ENCODE results near the gene SORCS1.

Gene SORCS1

GRCh38 chr10:106582291-106582690, 582.2 kb downstream of the SORCS1 start (continued):
- TF ChIP-seq, protein P1, sequence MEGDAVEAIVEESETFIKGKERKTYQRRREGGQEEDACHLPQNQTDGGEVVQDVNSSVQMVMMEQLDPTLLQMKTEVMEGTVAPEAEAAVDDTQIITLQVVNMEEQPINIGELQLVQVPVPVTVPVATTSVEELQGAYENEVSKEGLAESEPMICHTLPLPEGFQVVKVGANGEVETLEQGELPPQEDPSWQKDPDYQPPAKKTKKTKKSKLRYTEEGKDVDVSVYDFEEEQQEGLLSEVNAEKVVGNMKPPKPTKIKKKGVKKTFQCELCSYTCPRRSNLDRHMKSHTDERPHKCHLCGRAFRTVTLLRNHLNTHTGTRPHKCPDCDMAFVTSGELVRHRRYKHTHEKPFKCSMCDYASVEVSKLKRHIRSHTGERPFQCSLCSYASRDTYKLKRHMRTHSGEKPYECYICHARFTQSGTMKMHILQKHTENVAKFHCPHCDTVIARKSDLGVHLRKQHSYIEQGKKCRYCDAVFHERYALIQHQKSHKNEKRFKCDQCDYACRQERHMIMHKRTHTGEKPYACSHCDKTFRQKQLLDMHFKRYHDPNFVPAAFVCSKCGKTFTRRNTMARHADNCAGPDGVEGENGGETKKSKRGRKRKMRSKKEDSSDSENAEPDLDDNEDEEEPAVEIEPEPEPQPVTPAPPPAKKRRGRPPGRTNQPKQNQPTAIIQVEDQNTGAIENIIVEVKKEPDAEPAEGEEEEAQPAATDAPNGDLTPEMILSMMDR (tag by site-specific recombination; IDR thresholded peaks at IDR 0.05) = no peak
- TF ChIP-seq KLF9 (tag by site-specific recombination; IDR thresholded peaks at IDR 0.05; ENCODE audit: low read depth) (no peak), EGR2 (tag by site-specific recombination; IDR thresholded peaks at IDR 0.05; ENCODE audit: low read depth) (no peak)
- TF ChIP-seq, protein P2, sequence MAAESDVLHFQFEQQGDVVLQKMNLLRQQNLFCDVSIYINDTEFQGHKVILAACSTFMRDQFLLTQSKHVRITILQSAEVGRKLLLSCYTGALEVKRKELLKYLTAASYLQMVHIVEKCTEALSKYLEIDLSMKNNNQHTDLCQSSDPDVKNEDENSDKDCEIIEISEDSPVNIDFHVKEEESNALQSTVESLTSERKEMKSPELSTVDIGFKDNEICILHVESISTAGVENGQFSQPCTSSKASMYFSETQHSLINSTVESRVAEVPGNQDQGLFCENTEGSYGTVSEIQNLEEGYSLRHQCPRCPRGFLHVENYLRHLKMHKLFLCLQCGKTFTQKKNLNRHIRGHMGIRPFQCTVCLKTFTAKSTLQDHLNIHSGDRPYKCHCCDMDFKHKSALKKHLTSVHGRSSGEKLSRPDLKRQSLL (tag by site-specific recombination; IDR thresholded peaks at IDR 0.05) = no peak

DNA sequence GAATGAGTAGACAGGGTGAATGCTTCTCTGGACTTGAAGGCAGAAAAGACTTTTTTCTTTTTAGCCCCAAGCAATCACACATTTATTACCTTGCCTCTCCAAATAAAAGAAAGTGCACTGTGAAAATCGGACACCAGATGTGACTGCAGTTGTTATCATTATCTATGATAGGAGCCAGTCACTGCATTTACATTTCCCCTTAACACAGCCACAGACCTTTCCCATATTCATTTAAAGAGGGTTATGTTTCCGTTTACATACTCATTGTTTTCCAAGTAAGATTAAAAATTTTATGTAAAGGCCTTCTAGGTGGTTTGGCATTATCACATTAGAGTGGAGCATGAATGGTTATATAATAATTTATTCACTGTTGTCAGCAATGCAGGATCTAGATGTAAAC, 586.8 kb downstream of the SORCS1 start:
- no peak overlapping the region for H3K4me3 ChIP-seq (ENCODE audit: low read depth, low read length)
- ChIA-PET POLR2A (no interaction called here), CTCF (no interaction called here)
- TF ChIP-seq, protein P3, sequence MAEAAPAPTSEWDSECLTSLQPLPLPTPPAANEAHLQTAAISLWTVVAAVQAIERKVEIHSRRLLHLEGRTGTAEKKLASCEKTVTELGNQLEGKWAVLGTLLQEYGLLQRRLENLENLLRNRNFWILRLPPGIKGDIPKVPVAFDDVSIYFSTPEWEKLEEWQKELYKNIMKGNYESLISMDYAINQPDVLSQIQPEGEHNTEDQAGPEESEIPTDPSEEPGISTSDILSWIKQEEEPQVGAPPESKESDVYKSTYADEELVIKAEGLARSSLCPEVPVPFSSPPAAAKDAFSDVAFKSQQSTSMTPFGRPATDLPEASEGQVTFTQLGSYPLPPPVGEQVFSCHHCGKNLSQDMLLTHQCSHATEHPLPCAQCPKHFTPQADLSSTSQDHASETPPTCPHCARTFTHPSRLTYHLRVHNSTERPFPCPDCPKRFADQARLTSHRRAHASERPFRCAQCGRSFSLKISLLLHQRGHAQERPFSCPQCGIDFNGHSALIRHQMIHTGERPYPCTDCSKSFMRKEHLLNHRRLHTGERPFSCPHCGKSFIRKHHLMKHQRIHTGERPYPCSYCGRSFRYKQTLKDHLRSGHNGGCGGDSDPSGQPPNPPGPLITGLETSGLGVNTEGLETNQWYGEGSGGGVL (tag by site-specific recombination; IDR thresholded peaks at IDR 0.05) = no peak
- TF ChIP-seq ZNF211 (tag by site-specific recombination; IDR thresholded peaks at IDR 0.05; ENCODE audit: low read depth) (no peak), ZNF658 (tag by site-specific recombination; IDR thresholded peaks at IDR 0.05) (no peak)
- H3K4me1 ChIP-seq (ENCODE audit: control insufficient read depth, insufficient read depth, low read length) = peaks cover 9% of the 10 kb centered on the region
- H3K9me3 ChIP-seq (ENCODE audit: control insufficient read depth, insufficient read depth, low read depth, low read length) = no peaks in the 10 kb centered on the region
- no peaks in the 10 kb centered on the region for H3K36me3 ChIP-seq (ENCODE audit: control insufficient read depth in 2 of 2, insufficient read depth in 1 of 2, low read length in 2 of 2)
- 0 out of 2 replicates have a peak overlapping the region, but pooled peaks have one; percentile 24 for H3K27ac ChIP-seq (ENCODE audit: extremely low read depth, low read depth, low read length)

- TF ChIP-seq PRDM1 (tag by site-specific recombination; IDR thresholded peaks at IDR 0.05) (0 out of 2 replicates have a peak, but pooled peaks have one; percentile 17), ZNF610 (tag by site-specific recombination; IDR thresholded peaks at IDR 0.05; ENCODE audit: borderline replicate concordance) (no peak), ZNF621 (tag by site-specific recombination; IDR thresholded peaks at IDR 0.05) (no peak), TRIM28 (IDR thresholded peaks at IDR 0.05; ENCODE audit: borderline replicate concordance, low read length) (peak; percentile 47; the same call in 1 of the 2 replicates), ZNF214 (tag by site-specific recombination; IDR thresholded peaks at IDR 0.05; ENCODE audit: borderline replicate concordance) (no peak)
- TF ChIP-seq, protein P4, sequence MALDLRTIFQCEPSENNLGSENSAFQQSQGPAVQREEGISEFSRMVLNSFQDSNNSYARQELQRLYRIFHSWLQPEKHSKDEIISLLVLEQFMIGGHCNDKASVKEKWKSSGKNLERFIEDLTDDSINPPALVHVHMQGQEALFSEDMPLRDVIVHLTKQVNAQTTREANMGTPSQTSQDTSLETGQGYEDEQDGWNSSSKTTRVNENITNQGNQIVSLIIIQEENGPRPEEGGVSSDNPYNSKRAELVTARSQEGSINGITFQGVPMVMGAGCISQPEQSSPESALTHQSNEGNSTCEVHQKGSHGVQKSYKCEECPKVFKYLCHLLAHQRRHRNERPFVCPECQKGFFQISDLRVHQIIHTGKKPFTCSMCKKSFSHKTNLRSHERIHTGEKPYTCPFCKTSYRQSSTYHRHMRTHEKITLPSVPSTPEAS (tag by site-specific recombination; IDR thresholded peaks at IDR 0.05) = no peak
- ChIA-PET POLR2A (no interaction called here), CTCF (interaction anchor here (0.6 to 1.0 kb wide), 2 partner anchors 9 to 24 kb away, joined by 4 read pairs; no protein-coding TSS in a partner anchor)
- 0 out of 2 replicates have a peak overlapping the region, but pooled peaks have one; percentile 24 for H3K27ac ChIP-seq (ENCODE audit: extremely low read depth, low read depth, low read length)
- H3K4me3 ChIP-seq (ENCODE audit: low read depth, low read length) = no peak overlapping the region
- H3K36me3 ChIP-seq (ENCODE audit: control insufficient read depth in 2 of 2, insufficient read depth in 1 of 2, low read length in 2 of 2) = no peaks in the 10 kb centered on the region
- no peaks in the 10 kb centered on the region for H3K9me3 ChIP-seq (ENCODE audit: control insufficient read depth, insufficient read depth, low read depth, low read length)
- H3K4me1 ChIP-seq (ENCODE audit: control insufficient read depth, insufficient read depth, low read length) = peaks cover 9% of the 10 kb centered on the region
These were observed 587.2 kb downstream of the SORCS1 start for GRCh38 chr10:106577266-106577665.

DNA sequence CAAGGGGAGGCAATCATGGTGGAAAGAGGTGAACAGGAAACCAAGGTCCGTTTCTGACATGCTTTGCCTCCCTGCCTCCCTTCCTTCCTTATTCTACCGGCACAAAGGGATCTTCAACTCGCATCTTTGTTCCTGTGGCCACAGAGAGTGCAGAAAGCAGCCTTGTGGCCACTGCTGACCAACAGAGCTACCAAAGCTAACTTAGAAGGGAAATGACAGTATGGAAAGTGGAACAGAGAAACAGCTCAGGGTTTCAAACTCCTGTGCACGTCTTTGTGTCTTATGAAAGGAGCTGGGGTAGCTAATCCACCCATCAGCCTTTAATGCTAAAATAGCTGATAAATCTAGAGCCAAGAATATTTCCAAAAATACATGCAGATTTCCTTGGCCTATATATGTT, 588.0 kb downstream of the SORCS1 start:
- ChIA-PET CTCF (interaction anchor here (1.0 kb wide), 1 partner anchor 23 kb away, joined by 4 read pairs; no protein-coding TSS in a partner anchor), POLR2A (no interaction called here)
- Histone ChIP-seq H3K9me3 (ENCODE audit: control insufficient read depth, insufficient read depth, low read depth, low read length) (no peaks in the 10 kb centered on the region), H3K4me1 (ENCODE audit: control insufficient read depth, insufficient read depth, low read length) (peaks cover 9% of the 10 kb centered on the region), H3K36me3 (ENCODE audit: control insufficient read depth in 2 of 2, insufficient read depth in 1 of 2, low read length in 2 of 2) (no peaks in the 10 kb centered on the region), H3K4me3 (ENCODE audit: low read depth, low read length) (no peak overlapping the region), H3K27ac (ENCODE audit: extremely low read depth, low read depth, low read length) (no peak overlapping the region)
- TF ChIP-seq OSR2 (tag by site-specific recombination; IDR thresholded peaks at IDR 0.05) (no peak), ZNF624 (tag by site-specific recombination; IDR thresholded peaks at IDR 0.05) (no peak), ZNF639 (tag by site-specific recombination; IDR thresholded peaks at IDR 0.05) (no peak), ZNF169 (tag by site-specific recombination; IDR thresholded peaks at IDR 0.05) (no peak), ZNF670 (tag by site-specific recombination; IDR thresholded peaks at IDR 0.05; ENCODE audit: low read depth) (no peak), ZNF354C (tag by site-specific recombination; IDR thresholded peaks at IDR 0.05; ENCODE audit: borderline replicate concordance, low read depth) (no peak)
- TF ChIP-seq, protein P5, sequence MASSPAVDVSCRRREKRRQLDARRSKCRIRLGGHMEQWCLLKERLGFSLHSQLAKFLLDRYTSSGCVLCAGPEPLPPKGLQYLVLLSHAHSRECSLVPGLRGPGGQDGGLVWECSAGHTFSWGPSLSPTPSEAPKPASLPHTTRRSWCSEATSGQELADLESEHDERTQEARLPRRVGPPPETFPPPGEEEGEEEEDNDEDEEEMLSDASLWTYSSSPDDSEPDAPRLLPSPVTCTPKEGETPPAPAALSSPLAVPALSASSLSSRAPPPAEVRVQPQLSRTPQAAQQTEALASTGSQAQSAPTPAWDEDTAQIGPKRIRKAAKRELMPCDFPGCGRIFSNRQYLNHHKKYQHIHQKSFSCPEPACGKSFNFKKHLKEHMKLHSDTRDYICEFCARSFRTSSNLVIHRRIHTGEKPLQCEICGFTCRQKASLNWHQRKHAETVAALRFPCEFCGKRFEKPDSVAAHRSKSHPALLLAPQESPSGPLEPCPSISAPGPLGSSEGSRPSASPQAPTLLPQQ (tag by site-specific recombination; IDR thresholded peaks at IDR 0.05) = no peak

All from HEK293 (cell line).